AG09319 (cell line): ENCODE data around the gene TMC2.
A peak's percentile ranks its signal among the peaks of the same experiment; 100 is the strongest.

Source experiments
- DNase-seq: peaks from one replicate; pipeline ENCODE4 v3.0.0-alpha.2; 2010; ENCODE audit warnings: low read depth; ENCODE audit errors: extremely low read depth
- TF ChIP-seq, protein P1 (sequence below): IDR thresholded peaks from 2 replicates; pipeline ENCODE4 v1.5.1; 2011; ENCODE audit warnings: low read depth, mild to moderate bottlenecking, inconsistent platforms, low read length, moderate library complexity

The TMC2 gene

DNA sequence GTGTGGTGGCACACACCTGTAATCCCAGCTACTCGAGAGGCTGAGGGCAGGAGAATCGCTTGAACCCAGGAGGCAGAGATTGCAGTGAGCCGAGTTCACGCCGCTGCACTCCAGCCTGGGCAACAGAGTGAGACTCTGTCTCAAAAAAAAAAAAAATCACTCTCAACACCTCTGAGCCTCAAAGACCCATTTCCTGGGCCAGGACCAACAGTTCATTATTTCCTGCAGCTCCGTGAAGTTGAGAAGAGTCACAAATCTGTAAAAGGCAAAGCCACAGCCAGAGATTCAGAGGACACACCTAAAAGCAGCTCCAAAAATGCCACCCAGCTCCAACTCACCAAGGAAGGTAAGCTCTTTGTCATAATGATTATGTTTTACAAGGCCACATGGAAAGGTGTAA is 100.9 kb downstream of the TMC2 start:
- no peak for DNase-seq
- TF ChIP-seq, protein P1, sequence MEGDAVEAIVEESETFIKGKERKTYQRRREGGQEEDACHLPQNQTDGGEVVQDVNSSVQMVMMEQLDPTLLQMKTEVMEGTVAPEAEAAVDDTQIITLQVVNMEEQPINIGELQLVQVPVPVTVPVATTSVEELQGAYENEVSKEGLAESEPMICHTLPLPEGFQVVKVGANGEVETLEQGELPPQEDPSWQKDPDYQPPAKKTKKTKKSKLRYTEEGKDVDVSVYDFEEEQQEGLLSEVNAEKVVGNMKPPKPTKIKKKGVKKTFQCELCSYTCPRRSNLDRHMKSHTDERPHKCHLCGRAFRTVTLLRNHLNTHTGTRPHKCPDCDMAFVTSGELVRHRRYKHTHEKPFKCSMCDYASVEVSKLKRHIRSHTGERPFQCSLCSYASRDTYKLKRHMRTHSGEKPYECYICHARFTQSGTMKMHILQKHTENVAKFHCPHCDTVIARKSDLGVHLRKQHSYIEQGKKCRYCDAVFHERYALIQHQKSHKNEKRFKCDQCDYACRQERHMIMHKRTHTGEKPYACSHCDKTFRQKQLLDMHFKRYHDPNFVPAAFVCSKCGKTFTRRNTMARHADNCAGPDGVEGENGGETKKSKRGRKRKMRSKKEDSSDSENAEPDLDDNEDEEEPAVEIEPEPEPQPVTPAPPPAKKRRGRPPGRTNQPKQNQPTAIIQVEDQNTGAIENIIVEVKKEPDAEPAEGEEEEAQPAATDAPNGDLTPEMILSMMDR: no peak

DNA sequence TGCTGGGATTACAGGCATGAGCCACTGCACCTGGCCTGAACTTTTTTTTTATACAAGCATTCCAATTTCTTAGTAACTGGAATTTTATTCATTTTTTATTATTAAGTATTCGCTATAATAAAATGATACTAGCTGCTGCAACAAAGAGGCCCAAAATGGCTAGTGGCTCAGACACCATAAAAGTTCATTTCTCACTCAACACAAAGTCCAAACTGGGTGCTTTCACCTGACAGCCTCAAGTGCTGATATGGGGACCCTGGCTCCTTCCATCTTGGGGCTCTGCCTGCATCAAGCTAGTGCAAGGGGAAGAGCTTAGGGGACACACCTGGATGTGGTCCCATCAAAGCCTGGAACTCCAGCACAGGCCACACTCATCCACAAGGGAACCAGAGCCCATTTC is 103.9 kb downstream of the TMC2 start:
- TF ChIP-seq, protein P1: no peak

DNA sequence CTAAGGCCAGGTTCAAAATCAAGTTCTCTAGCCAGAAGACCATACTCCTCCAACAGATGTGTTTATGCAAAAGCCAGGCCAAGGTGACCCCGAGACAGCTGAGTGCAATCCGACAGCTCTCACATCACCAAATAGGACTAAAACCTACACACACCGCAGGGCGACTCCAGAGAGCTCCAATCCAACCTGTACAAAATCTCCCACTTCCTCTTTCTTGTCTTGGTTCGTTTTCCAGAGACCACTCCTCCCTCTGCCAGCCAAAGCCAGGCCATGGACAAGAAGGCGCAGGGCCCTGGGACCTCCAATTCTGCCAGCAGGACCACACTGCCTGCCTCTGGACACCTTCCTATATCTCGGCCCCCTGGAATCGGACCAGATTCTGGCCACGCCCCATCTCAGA is 104.5 kb downstream of the TMC2 start:
- DNase-seq: no peak

More for the DNA sequence above, 103.9 kb downstream of the TMC2 start:
- no peak for DNase-seq

DNA sequence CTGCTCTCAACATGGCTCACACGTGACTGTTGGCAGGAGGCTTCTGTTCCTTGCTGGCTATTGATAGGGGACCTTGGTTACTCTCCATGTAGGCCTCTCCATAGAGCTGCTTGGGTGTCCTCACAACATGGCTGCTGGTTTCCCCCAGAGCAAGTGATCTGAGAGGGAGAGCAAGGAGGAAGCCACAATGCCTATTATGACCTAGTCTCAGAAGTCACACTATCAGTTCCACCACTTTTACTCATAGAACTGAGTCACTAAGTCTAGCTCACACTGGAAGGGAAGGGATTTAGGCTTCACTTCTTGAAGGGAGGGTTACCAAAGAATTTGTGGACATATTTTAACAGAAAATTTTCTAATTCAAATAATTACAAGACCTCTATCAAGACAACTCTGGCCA is 107.3 kb downstream of the TMC2 start:
- no peak for DNase-seq
- TF ChIP-seq, protein P1: no peak

More for the DNA sequence above, 104.5 kb downstream of the TMC2 start:
- TF ChIP-seq, protein P1: no peak

DNA sequence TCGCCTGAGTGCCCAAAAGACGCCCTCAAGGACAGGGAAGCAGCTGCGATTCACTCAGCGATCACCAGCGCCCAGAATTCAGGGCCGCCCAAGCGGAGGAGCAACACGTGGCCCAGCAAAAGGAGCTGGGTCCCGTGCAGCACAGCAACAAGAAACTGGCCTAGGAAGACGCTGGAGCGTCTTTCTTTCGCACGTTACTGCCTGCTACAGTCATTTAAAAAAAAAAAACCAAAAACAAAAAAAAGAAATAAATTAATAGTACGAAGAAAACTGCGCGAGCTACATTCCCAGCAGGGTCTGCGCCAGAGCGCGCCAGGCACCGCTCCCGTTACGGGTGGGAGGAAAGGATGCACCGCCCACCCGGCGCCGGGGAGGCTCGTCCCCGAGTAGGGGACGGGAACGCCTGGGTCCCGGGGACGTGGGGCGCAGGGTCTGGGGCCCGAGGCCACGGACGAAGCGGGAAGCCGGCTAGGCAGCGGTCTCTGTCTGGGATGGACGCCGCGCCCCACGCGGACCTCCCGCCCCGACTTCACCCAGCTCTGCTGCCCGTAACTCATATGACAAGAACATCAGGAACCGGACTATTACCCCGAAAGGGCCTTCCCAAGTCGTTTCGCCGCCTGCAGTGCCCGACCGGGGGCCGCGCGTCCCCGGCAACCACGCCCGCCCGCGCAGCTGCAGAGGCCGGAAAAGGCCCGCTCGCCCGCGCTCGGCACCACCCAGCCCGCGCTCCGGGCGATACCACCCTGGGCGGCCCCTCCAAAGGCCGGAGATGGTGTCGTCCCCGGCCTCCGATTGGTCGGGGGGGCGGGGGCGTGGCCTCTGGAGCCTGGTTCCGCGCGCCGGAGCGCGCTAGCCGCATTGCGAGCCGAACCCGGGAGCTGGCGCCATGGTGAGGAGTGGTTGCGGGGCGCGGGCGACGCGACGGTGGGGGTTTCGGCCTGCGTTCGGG is 115.7 kb downstream of the TMC2 start, which contains the start of gene NOP56:
TSS of gene NOP56 (plus strand) at position 861 of the 952 bp plus-strand sequence. CDS start at position 890, 29 bp downstream.
- TF ChIP-seq, protein P1: no peak
- DNase-seq: peak; percentile 77

DNA sequence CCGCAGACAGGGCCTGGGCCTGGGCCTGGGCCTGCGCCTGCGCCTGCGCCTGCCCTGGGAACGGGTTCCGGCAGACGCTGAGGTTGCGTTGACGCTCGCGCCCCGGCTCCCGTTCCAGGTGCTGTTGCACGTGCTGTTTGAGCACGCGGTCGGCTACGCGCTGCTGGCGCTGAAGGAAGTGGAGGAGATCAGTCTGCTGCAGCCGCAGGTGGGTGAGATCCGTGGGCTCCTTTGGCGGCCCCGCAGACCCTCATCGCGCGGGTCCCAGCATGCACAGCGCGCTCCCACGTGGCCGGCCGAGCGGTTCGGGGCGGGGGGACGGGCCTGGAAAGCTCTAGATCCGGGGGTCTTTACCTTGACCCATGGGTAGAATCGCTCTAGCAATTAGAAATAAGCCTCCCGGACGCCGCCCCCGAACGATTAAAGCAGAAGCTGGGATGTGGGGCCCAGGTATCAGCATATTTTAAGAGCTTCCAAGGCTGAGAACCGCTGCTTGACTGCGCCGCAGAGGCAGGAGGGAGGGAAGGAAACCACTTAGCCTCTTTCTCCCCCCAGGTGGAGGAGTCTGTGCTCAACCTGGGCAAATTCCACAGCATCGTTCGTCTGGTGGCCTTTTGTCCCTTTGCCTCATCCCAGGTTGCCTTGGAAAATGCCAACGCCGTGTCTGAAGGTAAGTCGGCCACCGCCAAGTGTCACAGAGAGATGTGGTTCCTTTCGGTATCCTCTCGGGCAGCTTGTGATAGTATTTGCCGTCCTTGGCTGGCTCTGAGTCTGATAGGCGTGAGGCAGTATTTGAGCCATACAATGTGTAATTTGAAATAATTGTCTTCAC is 116.6 kb downstream of the TMC2 start:
- no peak for DNase-seq
- TF ChIP-seq, protein P1: no peak
